Measurements from ENCODE around the gene UBR4. TPM values are rescaled to one million over a fixed set of nuclear protein-coding genes. Genes with fewer than 3 reads are reported as not detected.

The UBR4 gene
- total and polyA plus RNA-seq, 2 of the 8 experiments (the other 6 are each of a cell fraction or from before 2014, with no cell fraction given), result 139 to 152 TPM

DNA sequence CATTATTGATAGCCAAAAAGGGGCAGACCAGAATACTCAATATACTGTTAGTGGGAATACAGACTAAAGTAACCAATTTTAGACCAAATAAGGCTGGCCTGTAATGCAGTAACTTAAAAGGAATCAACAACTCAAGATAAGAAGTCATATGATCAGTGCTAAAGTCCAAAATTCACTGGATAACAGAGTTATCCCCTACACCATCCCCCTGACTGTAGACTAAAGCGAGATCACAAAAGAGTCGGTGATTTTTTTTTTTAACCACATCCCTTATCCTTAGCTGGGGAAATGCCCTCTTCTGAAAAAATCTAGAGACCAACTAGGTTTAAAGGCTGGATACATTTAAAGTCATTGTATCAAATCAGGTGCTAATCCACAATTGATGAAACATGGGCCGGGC lies 7.7 kb downstream of the UBR4 start:
- Histone ChIP-seq H3K9ac (replicated peaks in 1 of 4; ENCODE audit: extremely low read depth in 1 of 4, low read depth in 3 of 4, low read length in 3 of 4) (no peak overlapping the region; a peak in 1 of 7 replicates), H2AFZ (ENCODE audit: low read length) (no peak overlapping the region), H2BK12ac (ENCODE audit: low read depth, low read length) (no peak overlapping the region), H2AK5ac (ENCODE audit: low read depth, low read length) (no peak overlapping the region), H3K4me3 (ENCODE audit: extremely low read depth in 1 of 4, insufficient read depth in 2 of 4, low read depth in 3 of 4, low read length in 4 of 4) (no peak overlapping the region), H3K4me1 (replicated peaks in 1 of 4; ENCODE audit: control insufficient read depth in 3 of 4, insufficient read depth in 4 of 4, low read length in 3 of 4) (no peaks in the 10 kb centered on the region), H4K20me1 (replicated peaks in 1 of 2; ENCODE audit: control insufficient read depth in 1 of 2, insufficient read depth in 2 of 2, low read length in 2 of 2) (peaks cover 14 to 18% of the 10 kb centered on the region in 2 experiments), H2BK5ac (ENCODE audit: low read depth, low read length) (no peak overlapping the region), H3K79me2 (ENCODE audit: control insufficient read depth in 1 of 2, insufficient read depth in 2 of 2, low read length in 2 of 2) (peaks cover 38 to 83% of the 10 kb centered on the region in 2 experiments), H3K9me3 (ENCODE audit: insufficient read depth in 2 of 2, low read depth in 1 of 2, low read length in 1 of 2) (no peaks in the 10 kb centered on the region), H4K91ac (replicated peaks; ENCODE audit: insufficient read length, low read length) (no peak overlapping the region), H3K36me3 (ENCODE audit: control insufficient read depth in 2 of 4, insufficient read depth in 4 of 4, low read length in 3 of 4) (peaks cover 19 to 36% (median 25%) of the 10 kb centered on the region in 4 experiments), H3K27me3 (replicated peaks in 1 of 4; ENCODE audit: control insufficient read depth in 3 of 4, extremely low read depth in 1 of 4, insufficient read depth in 3 of 4, low read length in 3 of 4) (no peaks in the 10 kb centered on the region), H3K18ac (ENCODE audit: extremely low read depth, low read length) (no peak overlapping the region), H4K5ac (ENCODE audit: insufficient read length, low read depth, low read length) (no peak overlapping the region), H3K56ac (replicated peaks; ENCODE audit: insufficient read length, low read depth, low read length) (no peak overlapping the region), H2BK120ac (replicated peaks; ENCODE audit: low read depth, low read length) (no peak overlapping the region), H3K23me2 (ENCODE audit: low read depth, low read length) (no peaks in the 10 kb centered on the region), H3K23ac (ENCODE audit: insufficient read length) (no peak overlapping the region), H3K4me2 (ENCODE audit: insufficient read depth in 1 of 2, low read depth in 2 of 2, low read length in 2 of 2) (no peak overlapping the region), H3K14ac (ENCODE audit: insufficient read length) (no peak overlapping the region), H3K27ac (ENCODE audit: low read depth, low read length) (no peak overlapping the region), H2BK15ac (ENCODE audit: low read length) (no peak overlapping the region), H3K79me1 (ENCODE audit: low read depth, low read length) (no peaks in the 10 kb centered on the region; the same call in none of the 2 replicates), H2BK20ac (ENCODE audit: low read length) (no peak overlapping the region), H3K4ac (replicated peaks; ENCODE audit: insufficient read length, low read depth, low read length) (no peak overlapping the region), H4K8ac (ENCODE audit: extremely low read depth, insufficient read depth, low read length) (no peak overlapping the region)
- CTCF ChIA-PET (ENCODE audit: partially characterized antibody), result interaction anchor here (1.0 kb wide), 1 partner anchor 24 kb away, joined by 4 read pairs; no protein-coding TSS in a partner anchor
- DNase-seq (ENCODE audit: low read depth in 1 of 2, low spot score in 2 of 2) (no peak), FAIRE-seq (no peak)
- TF ChIP-seq NRF1 (IDR thresholded peaks at IDR 0.05; ENCODE audit: low read depth, low read length) (no peak), KDM5A (IDR thresholded peaks at IDR 0.05; ENCODE audit: low read length) (no peak), POLR2AphosphoS5 (IDR thresholded peaks at IDR 0.05; ENCODE audit: low read depth, low read length) (no peak), POU5F1 (IDR thresholded peaks at IDR 0.05; ENCODE audit: low read depth, low read length) (no peak), EGR1 (IDR thresholded peaks at IDR 0.05; ENCODE audit: borderline replicate concordance, low read depth, low read length) (no peak)
- WGBS, 2 experiments (ENCODE audit: extremely low coverage in 1 of 2, insufficient coverage in 1 of 2, insufficient read length in 1 of 2, insufficient replicate concordance in 2 of 2, low coverage in 1 of 2, low lambda C conversion rate in 2 of 2, missing lambda C conversion rate in 1 of 2), result 94% methylated on average over 3 of the region's 3 CpGs; no CpG with 5 or more reads in 1 of the 2 experiments
- POLR2A ChIA-PET (ENCODE audit: partially characterized antibody), result interaction anchor here (1.2 kb wide), 1 partner anchor 14 kb away, joined by 3 read pairs; no protein-coding TSS in a partner anchor
